Suppressor macrophage treated with lipopolysaccharide for 1 hour (primary cell): ENCODE results near the gene S1PR2.
"Not testable (repeated sequence)": the region's sequence is repeated elsewhere in the genome, so short reads cannot be mapped to it uniquely, and the experiment has no call there.

Experiments
- DNase-seq, 3 donors: peaks; one replicate each; pipeline ENCODE4 v3.0.0-alpha.2; 2020 to 2022

Gene S1PR2

DNA sequence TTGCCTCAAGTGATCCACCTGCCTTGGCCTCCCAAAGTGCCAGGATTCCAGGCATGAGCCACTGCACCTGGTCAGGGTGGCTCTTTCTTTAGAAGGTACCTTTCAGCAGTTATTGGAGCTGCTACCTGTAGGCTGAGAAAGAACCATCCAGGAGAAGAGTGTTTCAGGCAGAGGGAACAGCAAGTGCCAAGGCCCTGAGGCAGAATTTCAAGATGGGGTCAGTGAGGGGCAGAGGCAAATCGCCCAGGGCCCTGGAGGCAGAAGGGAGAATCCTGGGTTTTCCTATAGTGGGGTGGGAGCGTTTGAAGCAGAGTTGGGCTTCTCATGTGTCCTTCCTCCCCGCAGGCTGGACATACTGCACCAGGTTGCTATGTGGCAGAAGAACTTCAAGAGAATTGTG is 23.1 kb upstream of the S1PR2 start:
- DNase-seq: no peak

- DNase-seq: no peak
These were observed 21.6 kb upstream of the S1PR2 start for GRCh38 chr19:10252707-10253106.

- DNase-seq: peak; percentile 97 to 99 (median 98)
These were observed 20.9 kb upstream of the S1PR2 start, which contains the start of gene MRPL4 for GRCh38 chr19:10251792-10252694. Gene MRPL4, plus strand, starts transcription at chr19:10252214. Its CDS starts 40 bp downstream, at chr19:10252254.

DNA sequence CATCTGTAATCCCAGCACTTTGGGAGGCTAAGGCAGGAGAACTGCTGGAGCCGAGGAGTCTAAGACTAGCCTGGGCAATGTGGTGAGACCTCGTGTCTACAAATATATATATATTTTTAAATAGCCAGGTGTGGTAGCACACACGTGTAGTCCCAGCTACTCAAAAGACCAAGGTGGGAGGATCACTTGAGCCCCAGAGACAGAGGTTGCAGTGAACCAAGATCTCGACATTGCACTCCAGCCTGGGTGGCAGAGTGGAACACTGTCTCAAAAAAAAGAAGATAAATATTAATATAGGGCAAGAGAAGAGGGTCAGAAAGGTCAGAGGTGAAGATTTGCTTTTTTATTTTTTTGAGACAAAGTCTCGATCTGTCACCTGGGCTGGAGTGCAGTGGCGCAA is 15.4 kb upstream of the S1PR2 start:
- no peak for DNase-seq

DNA sequence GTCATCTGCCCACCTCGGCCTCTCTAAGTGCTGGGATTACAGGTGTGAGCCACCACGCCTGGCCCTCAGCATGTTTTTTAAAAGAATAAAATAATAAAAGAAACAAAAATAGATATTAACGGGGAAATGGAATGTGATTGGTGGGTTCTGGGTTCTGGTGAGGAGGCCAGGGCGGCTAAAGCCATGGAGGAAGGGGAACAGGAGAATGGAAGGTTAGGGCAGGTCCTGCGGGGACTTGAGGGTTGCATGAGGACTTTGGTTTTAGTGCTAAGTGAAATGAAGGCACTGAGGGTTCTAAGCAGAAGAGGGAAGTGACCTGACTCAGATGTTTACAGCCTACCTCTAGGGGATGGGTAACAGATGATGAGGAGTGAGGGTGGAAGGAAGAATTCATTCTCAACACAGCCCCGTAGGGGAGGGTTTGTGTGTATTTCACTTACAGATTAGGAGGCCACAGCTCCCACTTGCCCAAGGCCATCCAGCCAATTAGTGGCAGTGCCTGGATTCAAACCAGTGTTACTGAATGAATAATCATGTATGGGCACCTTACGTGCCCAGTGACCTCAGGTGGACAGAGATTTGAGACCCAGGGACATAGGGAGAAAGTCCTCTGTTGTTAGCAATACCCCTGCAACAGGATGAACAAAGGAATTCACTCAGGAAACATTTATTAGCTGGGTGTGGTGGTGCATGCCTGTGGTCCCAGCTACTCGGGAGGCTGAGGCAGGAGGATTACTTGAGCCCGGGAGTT is 14.2 kb upstream of the S1PR2 start:
- DNase-seq: no peak

DNA sequence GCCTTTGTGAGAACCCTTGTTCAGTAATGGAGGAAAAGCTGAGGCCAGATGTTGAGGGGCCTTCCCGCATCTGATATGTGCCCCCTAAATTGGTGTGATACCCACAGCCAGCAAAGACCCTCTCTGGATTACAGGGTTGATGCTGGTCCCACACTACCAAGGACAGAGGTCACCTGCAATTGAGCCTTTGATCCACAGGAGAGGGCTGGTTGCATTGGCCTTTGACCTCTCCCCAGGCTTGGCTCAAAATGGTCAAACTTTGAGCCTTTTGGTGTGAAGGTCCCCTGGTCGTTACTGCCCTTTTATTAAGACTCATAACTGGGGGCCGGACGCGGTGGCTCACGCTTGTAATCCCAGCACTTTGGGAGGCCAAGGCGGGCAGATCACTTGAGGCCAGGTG is 12.5 kb upstream of the S1PR2 start:
- no peak for DNase-seq

DNA sequence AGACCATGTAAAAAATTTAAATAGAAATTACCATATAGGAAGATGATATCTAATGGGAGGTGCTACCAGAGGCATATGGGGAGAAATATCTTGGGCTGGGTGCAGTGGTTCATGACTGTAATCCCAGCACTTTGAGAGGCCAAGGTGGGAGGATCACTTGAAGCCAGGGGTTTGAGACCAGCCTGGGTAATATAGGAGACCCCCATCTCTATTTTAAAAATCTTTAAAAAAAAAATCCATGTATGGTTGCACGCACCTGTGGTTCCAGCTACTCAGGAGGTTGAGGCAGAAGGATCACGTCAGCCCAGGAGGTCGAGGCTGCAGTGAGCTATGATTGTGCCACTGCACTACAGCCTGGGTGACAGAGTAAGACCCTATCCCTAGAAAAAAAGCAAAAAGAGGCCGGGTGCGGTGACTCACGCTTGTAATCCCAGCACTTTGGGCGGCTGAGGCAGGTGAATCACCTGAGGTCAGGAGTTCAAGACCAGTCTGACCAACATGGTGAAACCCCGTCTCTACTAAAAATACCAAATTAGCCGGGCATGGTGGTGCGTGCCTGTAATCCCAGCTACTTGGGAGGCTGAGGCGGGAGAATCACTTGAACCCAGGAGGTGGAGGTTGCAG is 10.8 kb upstream of the S1PR2 start:
- not testable (repeated sequence) for DNase-seq

GRCh38 chr19:10238172-10238783 is 7.1 kb upstream of the S1PR2 start:
- peak; percentile 62 to 78 (median 64) for DNase-seq

- no peak for DNase-seq
These were observed 6.6 kb upstream of the S1PR2 start for GRCh38 chr19:10237702-10238101.

- DNase-seq: not testable (repeated sequence)
These were observed 4.3 kb upstream of the S1PR2 start for GRCh38 chr19:10235409-10235808.

- DNase-seq: no peak
These were observed 3.9 kb upstream of the S1PR2 start for GRCh38 chr19:10235003-10235402.

DNA sequence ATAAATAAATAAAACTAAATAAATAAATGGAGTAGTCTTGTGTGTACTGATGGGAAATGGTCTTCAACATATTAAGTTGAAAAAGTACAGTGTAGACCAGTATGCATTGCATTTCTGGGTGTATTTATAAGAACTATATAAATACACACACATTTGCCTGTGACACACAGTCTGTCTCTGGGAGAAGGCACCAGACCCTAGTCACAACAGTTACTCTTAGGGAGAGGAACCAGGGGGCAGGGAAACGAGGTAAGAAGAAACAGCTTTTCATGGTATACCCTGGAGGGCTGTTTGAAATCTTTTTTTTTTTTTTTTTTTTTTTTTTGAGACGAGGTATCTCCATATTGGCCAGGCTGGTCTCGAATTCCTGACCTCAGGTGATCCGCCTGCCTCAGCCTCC is 2.8 kb upstream of the S1PR2 start:
- no peak for DNase-seq

DNA sequence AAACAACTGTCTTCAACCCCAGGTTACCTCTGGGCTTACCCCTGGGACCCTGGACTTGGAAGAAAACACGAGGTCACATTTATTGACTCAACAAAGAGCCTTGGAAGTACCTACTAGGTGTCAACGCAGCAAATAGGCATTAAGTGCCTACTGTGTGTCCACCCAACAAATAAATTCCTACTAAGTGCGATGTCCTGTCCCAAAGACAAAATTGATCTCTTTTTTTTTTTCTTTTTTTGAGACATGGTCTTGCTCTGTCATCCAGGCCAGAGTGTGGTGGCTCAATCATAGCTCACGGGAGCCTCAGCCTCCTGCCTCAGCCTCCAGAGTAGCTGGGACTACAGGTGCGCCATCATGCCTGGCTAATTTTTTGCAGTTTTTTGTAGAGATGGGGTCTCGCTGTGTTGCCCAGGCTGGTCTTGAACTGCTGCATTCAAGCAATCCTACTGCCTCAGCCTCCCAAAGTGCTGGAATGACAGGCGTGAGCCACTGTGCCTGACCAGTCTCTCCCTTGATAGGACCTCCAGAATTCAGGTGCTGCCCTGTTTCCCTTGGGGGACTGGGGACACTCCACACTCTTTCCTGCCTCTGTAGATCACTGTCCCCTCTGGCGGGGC is 589 bp upstream of the S1PR2 start:
- no peak for DNase-seq

- DNase-seq: peak; percentile 82 to 92 (median 83)
These were observed 814 bp downstream of the S1PR2 start for GRCh38 chr19:10230173-10230860.

GRCh38 chr19:10228920-10229319 is 2.2 kb downstream of the S1PR2 start:
- DNase-seq: peak; percentile 48 to 62 (median 55)

GRCh38 chr19:10228393-10228792 is 2.7 kb downstream of the S1PR2 start:
- DNase-seq: peak; percentile 60 to 63 (median 62)

DNA sequence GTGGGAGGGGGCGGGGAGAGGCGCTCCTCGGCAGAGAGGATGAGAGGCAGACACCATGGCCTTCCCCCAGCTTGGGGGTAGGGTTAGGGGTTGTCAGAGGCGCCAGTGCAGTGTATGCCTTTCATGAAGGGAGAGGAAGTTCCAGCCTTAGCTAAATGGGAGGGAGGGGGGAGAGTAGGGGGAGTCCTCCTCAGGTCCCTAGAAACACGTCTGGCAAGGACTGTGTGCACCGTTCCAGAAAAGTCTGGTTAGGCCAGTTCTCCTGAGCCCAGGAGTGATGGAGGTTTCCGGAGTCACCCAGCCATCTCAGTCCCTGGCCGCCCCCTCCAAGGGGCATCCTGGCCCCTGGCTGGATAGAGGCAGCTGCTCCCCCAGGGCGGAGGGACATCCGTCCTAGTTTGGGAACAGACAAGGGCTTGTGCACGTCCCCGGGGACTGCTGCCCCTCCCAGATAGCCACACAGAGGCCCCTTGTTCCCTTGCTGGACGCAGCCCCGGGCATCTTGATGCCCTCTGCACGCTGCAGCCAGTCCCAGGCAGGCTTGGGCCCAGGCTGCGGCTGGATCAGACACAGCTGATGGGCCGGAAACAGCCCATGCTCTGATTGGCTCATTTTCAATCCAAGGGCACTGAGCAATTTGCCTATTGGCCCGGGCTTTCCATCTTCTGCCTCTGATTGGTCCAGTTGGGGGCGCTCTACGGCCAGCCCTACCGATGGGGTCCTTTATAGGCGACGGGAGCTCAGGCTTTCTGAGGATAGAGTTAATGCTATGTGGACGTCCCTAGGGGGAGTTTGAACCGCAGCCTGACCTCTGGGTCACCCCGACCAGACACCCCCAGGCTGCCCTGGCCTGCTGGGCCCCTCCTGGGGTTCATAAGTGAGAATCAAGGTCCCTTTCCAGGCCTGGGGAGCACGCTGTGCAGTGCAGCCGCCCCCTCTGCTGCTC is 3.8 kb downstream of the S1PR2 start:
- DNase-seq: no peak

GRCh38 chr19:10226376-10227025 is 4.6 kb downstream of the S1PR2 start:
- no peak for DNase-seq

DNA sequence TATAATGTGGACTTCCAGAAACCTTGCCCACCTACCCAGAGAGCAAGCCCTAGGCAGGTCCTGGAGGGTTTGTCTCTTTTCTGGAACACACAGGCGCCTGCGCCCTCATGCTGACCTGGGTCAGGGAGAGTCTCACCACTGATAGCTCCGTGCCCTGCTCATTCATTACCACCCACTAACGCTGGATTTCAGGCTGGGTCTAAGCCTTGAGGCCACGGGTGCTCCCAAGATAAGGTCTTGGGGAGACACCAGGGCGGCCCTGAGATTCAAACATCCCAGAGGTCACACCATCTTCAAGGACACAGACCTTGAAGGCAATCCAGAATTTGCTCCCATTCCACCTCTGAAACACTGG is 5.1 kb downstream of the S1PR2 start:
- DNase-seq: no peak

DNA sequence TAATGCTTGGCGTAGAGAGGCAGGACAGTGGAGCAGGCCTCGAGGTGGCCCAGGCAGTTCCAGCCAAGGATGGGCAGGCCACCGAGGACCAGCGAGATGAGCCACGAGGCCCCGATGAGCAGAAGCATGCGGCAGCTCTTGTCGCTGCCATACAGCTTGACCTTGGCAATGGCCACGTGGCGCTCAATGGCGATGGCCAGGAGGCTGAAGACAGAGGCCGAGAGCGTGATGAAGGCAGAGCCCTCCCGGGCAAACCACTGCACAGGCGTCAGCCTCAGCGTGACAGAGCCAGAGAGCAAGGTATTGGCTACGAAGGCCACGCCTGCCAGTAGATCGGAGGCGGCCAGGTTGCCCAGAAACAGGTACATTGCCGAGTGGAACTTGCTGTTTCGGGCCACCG is 6.8 kb downstream of the S1PR2 start:
- DNase-seq: no peak
